ENCODE results near the gene ARMC9.

DNA sequence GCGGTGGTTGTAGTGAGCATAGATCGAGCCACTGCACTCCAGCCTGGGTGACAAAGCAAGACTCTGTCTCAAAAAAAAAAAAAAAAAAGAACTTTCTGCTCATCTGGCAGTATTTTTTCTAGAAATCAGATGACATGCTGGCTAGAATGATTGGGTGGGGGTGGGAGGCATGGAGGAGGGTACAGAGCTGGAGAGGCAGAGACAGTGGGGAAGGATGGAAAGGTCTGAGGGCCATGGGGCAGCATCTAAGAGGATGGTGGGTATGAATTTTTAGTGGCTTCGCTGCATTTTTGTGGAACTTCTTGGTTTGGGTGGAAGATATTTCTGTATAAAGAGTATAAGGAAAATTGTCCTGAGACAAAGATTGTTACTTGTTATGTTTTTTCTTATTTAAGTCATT lies 23.3 kb downstream of the ARMC9 start:
- TF ChIP-seq, protein P1, sequence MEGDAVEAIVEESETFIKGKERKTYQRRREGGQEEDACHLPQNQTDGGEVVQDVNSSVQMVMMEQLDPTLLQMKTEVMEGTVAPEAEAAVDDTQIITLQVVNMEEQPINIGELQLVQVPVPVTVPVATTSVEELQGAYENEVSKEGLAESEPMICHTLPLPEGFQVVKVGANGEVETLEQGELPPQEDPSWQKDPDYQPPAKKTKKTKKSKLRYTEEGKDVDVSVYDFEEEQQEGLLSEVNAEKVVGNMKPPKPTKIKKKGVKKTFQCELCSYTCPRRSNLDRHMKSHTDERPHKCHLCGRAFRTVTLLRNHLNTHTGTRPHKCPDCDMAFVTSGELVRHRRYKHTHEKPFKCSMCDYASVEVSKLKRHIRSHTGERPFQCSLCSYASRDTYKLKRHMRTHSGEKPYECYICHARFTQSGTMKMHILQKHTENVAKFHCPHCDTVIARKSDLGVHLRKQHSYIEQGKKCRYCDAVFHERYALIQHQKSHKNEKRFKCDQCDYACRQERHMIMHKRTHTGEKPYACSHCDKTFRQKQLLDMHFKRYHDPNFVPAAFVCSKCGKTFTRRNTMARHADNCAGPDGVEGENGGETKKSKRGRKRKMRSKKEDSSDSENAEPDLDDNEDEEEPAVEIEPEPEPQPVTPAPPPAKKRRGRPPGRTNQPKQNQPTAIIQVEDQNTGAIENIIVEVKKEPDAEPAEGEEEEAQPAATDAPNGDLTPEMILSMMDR (IDR thresholded peaks at IDR 0.05): no peak
- TF ChIP-seq POLR2A (IDR thresholded peaks at IDR 0.05) (no peak), POLR2AphosphoS5 (IDR thresholded peaks at IDR 0.05) (no peak), EP300 (IDR thresholded peaks at IDR 0.05; ENCODE audit: low read depth) (no peak)
